GM23338 (cell line): ENCODE data around the gene PUM1. TPM values are rescaled to one million over a fixed set of nuclear protein-coding genes. Genes with fewer than 3 reads are reported as not detected.

ENCODE experiments used
- ATAC-seq: fragments of 200-7000 bp; cut with Tn5 transposase; 3 replicates; pipeline ENCODE4 v1.9.1; 2020
- DNase-seq: peaks from one replicate; pipeline ENCODE4 v3.0.0-alpha.2; 2015; ENCODE audit warnings: low spot score
- H2AFZ ChIP-seq: fragments of 200-600 bp; sonication (generic); 2 replicates; pipeline ENCODE4 v1.8.0; 2016; ENCODE audit warnings: antibody characterized with exemption, mild to moderate bottlenecking, moderate library complexity
- H3F3A ChIP-seq: fragments of 200-600 bp; sonication (generic); replicated peaks from 2 replicates; pipeline ENCODE4 v1.8.0; 2017; ENCODE audit warnings: antibody characterized with exemption, mixed run types, low read depth
- H3K27ac ChIP-seq: fragments of 200-600 bp; sonication (generic); 2 replicates; pipeline ENCODE4 v1.6.1; 2016; ENCODE audit warnings: low read depth
- H3K27me3 ChIP-seq: fragments of 200-600 bp; sonication (generic); 2 replicates; pipeline ENCODE4 v1.8.0; 2016; ENCODE audit warnings: mild to moderate bottlenecking, mixed run types, moderate library complexity; ENCODE audit not compliant: insufficient read depth
- H3K36me3 ChIP-seq: fragments of 200-600 bp; sonication (generic); 2 replicates; pipeline ENCODE4 v1.8.0; 2016; ENCODE audit warnings: mild to moderate bottlenecking; ENCODE audit not compliant: insufficient read depth
- H3K4me1 ChIP-seq: fragments of 200-600 bp; sonication (generic); 2 replicates; pipeline ENCODE4 v1.8.0; 2016; ENCODE audit warnings: mild to moderate bottlenecking, moderate library complexity; ENCODE audit not compliant: insufficient read depth
- H3K4me2 ChIP-seq: fragments of 200-600 bp; sonication (generic); 2 replicates; pipeline ENCODE4 v1.7.1; 2017; ENCODE audit warnings: mixed run types
- H3K4me3 ChIP-seq: fragments of 200-600 bp; sonication (generic); 2 replicates; pipeline ENCODE4 v1.6.1; 2016; ENCODE audit warnings: mixed run types
- H3K79me2 ChIP-seq: fragments of 200-600 bp; sonication (generic); replicated peaks from 2 replicates; pipeline ENCODE4 v1.8.0; 2017; ENCODE audit warnings: mild to moderate bottlenecking; ENCODE audit not compliant: insufficient read depth
- H3K9me2 ChIP-seq: fragments of 200-600 bp; sonication (generic); 2 replicates; pipeline ENCODE4 v1.8.0; 2017; ENCODE audit not compliant: insufficient read depth
- H4K20me1 ChIP-seq: fragments of 200-600 bp; sonication (generic); replicated peaks from 2 replicates; pipeline ENCODE4 v1.8.0; 2017; ENCODE audit warnings: mild to moderate bottlenecking; ENCODE audit not compliant: insufficient read depth
- H3K27ac Mint-ChIP-seq: 2 replicates; pipeline ENCODE4 v1.8.0; 2020; ENCODE audit warnings: inconsistent platforms, mild to moderate bottlenecking, moderate library complexity, mixed read lengths
- H3K27me3 Mint-ChIP-seq: 3 replicates; pipeline ENCODE4 v1.8.0; 2022; ENCODE audit warnings: low read depth, mild to moderate bottlenecking, moderate library complexity, mixed read lengths, inconsistent platforms; ENCODE audit not compliant: insufficient read depth, poor library complexity
- H3K36me3 Mint-ChIP-seq: 3 replicates; pipeline ENCODE4 v1.8.0; 2021; ENCODE audit warnings: low read depth, mild to moderate bottlenecking, inconsistent platforms, moderate library complexity, mixed read lengths
- H3K4me1 Mint-ChIP-seq: 3 replicates; pipeline ENCODE4 v1.8.0; 2020; ENCODE audit warnings: mild to moderate bottlenecking, inconsistent platforms, mixed read lengths
- H3K4me3 Mint-ChIP-seq: 3 replicates; pipeline ENCODE4 v1.8.0; 2021; ENCODE audit warnings: moderate library complexity, mild to moderate bottlenecking, inconsistent platforms, mixed read lengths
- H3K9me3 Mint-ChIP-seq: 3 replicates; pipeline ENCODE4 v1.8.0; 2020; ENCODE audit warnings: moderate library complexity, mild to moderate bottlenecking, inconsistent platforms, mixed read lengths
- EZH2 ChIP-seq: fragments of 200-600 bp; sonication (generic); IDR thresholded peaks from one replicate; pipeline ENCODE4 v1.8.0; 2017; ENCODE audit warnings: antibody characterized with exemption, mild to moderate bottlenecking, low read depth; ENCODE audit not compliant: unreplicated experiment
- JUNB ChIP-seq: IDR thresholded peaks from one replicate; pipeline ENCODE4 v1.6.1; 2016; ENCODE audit warnings: antibody characterized with exemption; ENCODE audit not compliant: unreplicated experiment
- POLR2AphosphoS5 ChIP-seq: IDR thresholded peaks from 2 replicates; pipeline ENCODE4 v1.6.1; 2016; ENCODE audit warnings: antibody characterized with exemption, low read depth
- STAT1 ChIP-seq: IDR thresholded peaks from one replicate; pipeline ENCODE4 v1.6.1; 2016; ENCODE audit warnings: antibody characterized with exemption; ENCODE audit not compliant: unreplicated experiment
- ZNF114 ChIP-seq: fragments of 250-450 bp; sonication (Bioruptor Pico); IDR thresholded peaks from 2 replicates; pipeline ENCODE4 v1.5.0; 2020; ENCODE audit warnings: mild to moderate bottlenecking, moderate library complexity
- ZNF331 ChIP-seq: fragments of 250-450 bp; sonication (Bioruptor Pico); IDR thresholded peaks from 2 replicates; pipeline ENCODE4 v1.5.0; 2020; ENCODE audit warnings: low read depth, mild to moderate bottlenecking, moderate library complexity
- polyA plus RNA-seq: library from polyadenylated mRNA; unstranded; fragments of >200 nt; fragmentation: Nextera tagmentation; extraction: Ambion mirVana; gene quantifications from 2 replicates; pipeline ENCODE4 v1.2.1, GENCODE V29; 2016
- total RNA-seq: library from RNA; depleted of rRNA; stranded (reverse); fragments of >200 nt; shearing (Covaris generic); gene quantifications from 2 replicates; pipeline ENCODE4 v1.2.3, GENCODE V29; 2014
- TF ChIP-seq, protein P1 (sequence below): IDR thresholded peaks from one replicate; pipeline ENCODE4 v1.6.1; 2018; ENCODE audit warnings: antibody characterized with exemption; ENCODE audit not compliant: unreplicated experiment
- TF ChIP-seq, protein P2 (sequence below), 2 experiments: fragments of 200-600 bp in 1 of 2; sonication (generic) in 1 of 2; conservative IDR thresholded peaks; 2 replicates each; pipeline versions ENCODE4 v1.5.1 to v1.6.1; 2016 to 2017; ENCODE audit warnings: antibody characterized with exemption in 2 of 2, low read depth in 2 of 2, mild to moderate bottlenecking in 2 of 2, moderate library complexity in 1 of 2
- TF ChIP-seq, protein P3 (sequence below): fragments of 250-450 bp; sonication (Bioruptor Pico); IDR thresholded peaks from 2 replicates; pipeline ENCODE4 v1.5.0; 2020; ENCODE audit warnings: mild to moderate bottlenecking, moderate library complexity
- TF ChIP-seq, protein P4 (sequence below): IDR thresholded peaks from 2 replicates; pipeline ENCODE4 v1.6.1; 2016; ENCODE audit warnings: antibody characterized with exemption

Gene PUM1
- total and polyA plus RNA-seq, 2 experiments from 2014 or later = 44.4 to 117 TPM

DNA sequence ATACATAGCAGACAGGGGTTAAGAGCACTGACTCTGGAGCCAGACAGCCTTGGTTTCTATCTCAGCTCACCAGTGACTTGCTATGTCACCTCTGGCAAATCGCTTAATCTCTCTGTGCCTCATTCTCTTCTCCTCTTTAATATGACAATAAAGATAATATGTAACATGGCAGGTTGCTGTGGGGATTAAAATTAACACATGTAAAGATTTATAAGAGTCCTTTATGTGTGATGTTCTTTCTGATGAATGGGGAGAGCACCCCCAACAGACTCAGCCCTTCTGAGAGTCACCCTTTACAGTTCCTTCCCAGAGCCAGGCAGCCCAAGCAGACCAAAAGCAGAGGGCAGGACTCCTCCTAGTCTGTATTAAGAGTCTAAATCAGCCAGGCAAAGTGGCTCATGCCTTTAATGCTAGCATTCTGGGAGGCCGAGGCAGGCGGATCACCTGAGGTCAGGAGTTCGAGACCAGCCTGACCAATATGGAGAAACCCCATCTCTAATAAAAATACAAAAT is 80.5 kb downstream of the PUM1 start:
- Mint-ChIP-seq H3K36me3 (peaks cover 39% of the 10 kb centered on the region), H3K9me3 (no peaks in the 10 kb centered on the region; the same call in 2 of the 3 replicates), H3K27me3 (peaks cover 3% of the 10 kb centered on the region), H3K4me3 (no peak overlapping the region), H3K4me1 (peaks cover 30% of the 10 kb centered on the region), H3K27ac (peak overlapping the region; percentile 38; the same call in 1 of the 2 replicates)
- DNase-seq = no peak
- Histone ChIP-seq H3K4me1 (peaks cover 11% of the 10 kb centered on the region), H3K27ac (peak overlapping the region; percentile 1; the same call in 1 of the 2 replicates), H3K27me3 (no peaks in the 10 kb centered on the region), H3F3A (no peaks in the 10 kb centered on the region; the same call in 1 of the 2 replicates), H4K20me1 (peaks cover 60% of the 10 kb centered on the region), H3K79me2 (peaks cover 99% of the 10 kb centered on the region), H2AFZ (no peak overlapping the region), H3K4me3 (no peak overlapping the region), H3K4me2 (no peak overlapping the region), H3K36me3 (peaks cover 6% of the 10 kb centered on the region; the same call in 1 of the 2 replicates), H3K9me2 (no peaks in the 10 kb centered on the region)
- TF ChIP-seq POLR2AphosphoS5 = no peak
- no peak for TF ChIP-seq ZNF114 (CRISPR knock-in tag)
- TF ChIP-seq JUNB = no peak
- TF ChIP-seq, protein P1, sequence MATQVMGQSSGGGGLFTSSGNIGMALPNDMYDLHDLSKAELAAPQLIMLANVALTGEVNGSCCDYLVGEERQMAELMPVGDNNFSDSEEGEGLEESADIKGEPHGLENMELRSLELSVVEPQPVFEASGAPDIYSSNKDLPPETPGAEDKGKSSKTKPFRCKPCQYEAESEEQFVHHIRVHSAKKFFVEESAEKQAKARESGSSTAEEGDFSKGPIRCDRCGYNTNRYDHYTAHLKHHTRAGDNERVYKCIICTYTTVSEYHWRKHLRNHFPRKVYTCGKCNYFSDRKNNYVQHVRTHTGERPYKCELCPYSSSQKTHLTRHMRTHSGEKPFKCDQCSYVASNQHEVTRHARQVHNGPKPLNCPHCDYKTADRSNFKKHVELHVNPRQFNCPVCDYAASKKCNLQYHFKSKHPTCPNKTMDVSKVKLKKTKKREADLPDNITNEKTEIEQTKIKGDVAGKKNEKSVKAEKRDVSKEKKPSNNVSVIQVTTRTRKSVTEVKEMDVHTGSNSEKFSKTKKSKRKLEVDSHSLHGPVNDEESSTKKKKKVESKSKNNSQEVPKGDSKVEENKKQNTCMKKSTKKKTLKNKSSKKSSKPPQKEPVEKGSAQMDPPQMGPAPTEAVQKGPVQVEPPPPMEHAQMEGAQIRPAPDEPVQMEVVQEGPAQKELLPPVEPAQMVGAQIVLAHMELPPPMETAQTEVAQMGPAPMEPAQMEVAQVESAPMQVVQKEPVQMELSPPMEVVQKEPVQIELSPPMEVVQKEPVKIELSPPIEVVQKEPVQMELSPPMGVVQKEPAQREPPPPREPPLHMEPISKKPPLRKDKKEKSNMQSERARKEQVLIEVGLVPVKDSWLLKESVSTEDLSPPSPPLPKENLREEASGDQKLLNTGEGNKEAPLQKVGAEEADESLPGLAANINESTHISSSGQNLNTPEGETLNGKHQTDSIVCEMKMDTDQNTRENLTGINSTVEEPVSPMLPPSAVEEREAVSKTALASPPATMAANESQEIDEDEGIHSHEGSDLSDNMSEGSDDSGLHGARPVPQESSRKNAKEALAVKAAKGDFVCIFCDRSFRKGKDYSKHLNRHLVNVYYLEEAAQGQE = no peak
- no peak for TF ChIP-seq ZNF331 (CRISPR knock-in tag)
- no peak for TF ChIP-seq EZH2
- TF ChIP-seq STAT1 = no peak
- TF ChIP-seq, protein P2, sequence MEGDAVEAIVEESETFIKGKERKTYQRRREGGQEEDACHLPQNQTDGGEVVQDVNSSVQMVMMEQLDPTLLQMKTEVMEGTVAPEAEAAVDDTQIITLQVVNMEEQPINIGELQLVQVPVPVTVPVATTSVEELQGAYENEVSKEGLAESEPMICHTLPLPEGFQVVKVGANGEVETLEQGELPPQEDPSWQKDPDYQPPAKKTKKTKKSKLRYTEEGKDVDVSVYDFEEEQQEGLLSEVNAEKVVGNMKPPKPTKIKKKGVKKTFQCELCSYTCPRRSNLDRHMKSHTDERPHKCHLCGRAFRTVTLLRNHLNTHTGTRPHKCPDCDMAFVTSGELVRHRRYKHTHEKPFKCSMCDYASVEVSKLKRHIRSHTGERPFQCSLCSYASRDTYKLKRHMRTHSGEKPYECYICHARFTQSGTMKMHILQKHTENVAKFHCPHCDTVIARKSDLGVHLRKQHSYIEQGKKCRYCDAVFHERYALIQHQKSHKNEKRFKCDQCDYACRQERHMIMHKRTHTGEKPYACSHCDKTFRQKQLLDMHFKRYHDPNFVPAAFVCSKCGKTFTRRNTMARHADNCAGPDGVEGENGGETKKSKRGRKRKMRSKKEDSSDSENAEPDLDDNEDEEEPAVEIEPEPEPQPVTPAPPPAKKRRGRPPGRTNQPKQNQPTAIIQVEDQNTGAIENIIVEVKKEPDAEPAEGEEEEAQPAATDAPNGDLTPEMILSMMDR (conservative IDR thresholded peaks at IDR 0.05; ENCODE audit: low read depth in 2 of 2) = no peak
- TF ChIP-seq, protein P3, sequence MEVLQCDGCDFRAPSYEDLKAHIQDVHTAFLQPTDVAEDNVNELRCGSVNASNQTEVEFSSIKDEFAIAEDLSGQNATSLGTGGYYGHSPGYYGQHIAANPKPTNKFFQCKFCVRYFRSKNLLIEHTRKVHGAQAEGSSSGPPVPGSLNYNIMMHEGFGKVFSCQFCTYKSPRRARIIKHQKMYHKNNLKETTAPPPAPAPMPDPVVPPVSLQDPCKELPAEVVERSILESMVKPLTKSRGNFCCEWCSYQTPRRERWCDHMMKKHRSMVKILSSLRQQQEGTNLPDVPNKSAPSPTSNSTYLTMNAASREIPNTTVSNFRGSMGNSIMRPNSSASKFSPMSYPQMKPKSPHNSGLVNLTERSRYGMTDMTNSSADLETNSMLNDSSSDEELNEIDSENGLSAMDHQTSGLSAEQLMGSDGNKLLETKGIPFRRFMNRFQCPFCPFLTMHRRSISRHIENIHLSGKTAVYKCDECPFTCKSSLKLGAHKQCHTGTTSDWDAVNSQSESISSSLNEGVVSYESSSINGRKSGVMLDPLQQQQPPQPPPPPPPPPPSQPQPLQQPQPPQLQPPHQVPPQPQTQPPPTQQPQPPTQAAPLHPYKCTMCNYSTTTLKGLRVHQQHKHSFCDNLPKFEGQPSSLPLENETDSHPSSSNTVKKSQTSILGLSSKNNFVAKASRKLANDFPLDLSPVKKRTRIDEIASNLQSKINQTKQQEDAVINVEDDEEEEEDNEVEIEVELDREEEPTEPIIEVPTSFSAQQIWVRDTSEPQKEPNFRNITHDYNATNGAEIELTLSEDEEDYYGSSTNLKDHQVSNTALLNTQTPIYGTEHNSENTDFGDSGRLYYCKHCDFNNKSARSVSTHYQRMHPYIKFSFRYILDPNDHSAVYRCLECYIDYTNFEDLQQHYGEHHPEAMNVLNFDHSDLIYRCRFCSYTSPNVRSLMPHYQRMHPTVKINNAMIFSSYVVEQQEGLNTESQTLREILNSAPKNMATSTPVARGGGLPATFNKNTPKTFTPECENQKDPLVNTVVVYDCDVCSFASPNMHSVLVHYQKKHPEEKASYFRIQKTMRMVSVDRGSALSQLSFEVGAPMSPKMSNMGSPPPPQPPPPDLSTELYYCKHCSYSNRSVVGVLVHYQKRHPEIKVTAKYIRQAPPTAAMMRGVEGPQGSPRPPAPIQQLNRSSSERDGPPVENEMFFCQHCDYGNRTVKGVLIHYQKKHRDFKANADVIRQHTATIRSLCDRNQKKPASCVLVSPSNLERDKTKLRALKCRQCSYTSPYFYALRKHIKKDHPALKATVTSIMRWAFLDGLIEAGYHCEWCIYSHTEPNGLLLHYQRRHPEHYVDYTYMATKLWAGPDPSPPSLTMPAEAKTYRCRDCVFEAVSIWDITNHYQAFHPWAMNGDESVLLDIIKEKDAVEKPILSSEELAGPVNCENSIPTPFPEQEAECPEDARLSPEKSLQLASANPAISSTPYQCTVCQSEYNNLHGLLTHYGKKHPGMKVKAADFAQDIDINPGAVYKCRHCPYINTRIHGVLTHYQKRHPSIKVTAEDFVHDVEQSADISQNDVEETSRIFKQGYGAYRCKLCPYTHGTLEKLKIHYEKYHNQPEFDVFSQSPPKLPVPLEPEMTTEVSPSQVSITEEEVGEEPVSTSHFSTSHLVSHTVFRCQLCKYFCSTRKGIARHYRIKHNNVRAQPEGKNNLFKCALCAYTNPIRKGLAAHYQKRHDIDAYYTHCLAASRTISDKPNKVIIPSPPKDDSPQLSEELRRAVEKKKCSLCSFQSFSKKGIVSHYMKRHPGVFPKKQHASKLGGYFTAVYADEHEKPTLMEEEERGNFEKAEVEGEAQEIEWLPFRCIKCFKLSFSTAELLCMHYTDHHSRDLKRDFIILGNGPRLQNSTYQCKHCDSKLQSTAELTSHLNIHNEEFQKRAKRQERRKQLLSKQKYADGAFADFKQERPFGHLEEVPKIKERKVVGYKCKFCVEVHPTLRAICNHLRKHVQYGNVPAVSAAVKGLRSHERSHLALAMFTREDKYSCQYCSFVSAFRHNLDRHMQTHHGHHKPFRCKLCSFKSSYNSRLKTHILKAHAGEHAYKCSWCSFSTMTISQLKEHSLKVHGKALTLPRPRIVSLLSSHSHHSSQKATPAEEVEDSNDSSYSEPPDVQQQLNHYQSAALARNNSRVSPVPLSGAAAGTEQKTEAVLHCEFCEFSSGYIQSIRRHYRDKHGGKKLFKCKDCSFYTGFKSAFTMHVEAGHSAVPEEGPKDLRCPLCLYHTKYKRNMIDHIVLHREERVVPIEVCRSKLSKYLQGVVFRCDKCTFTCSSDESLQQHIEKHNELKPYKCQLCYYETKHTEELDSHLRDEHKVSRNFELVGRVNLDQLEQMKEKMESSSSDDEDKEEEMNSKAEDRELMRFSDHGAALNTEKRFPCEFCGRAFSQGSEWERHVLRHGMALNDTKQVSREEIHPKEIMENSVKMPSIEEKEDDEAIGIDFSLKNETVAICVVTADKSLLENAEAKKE (CRISPR knock-in tag) = no peak
- TF ChIP-seq, protein P4, sequence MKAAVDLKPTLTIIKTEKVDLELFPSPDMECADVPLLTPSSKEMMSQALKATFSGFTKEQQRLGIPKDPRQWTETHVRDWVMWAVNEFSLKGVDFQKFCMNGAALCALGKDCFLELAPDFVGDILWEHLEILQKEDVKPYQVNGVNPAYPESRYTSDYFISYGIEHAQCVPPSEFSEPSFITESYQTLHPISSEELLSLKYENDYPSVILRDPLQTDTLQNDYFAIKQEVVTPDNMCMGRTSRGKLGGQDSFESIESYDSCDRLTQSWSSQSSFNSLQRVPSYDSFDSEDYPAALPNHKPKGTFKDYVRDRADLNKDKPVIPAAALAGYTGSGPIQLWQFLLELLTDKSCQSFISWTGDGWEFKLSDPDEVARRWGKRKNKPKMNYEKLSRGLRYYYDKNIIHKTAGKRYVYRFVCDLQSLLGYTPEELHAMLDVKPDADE = no peak
- ATAC-seq = peak; percentile 85
